GM19468 (cell line): Measurements from ENCODE around the gene SLC7A1.

ENCODE experiments used
- ATAC-seq: cut with Tn5 transposase; IDR thresholded peaks from one replicate; pipeline ENCODE4 v1.9.1; 2021; ENCODE audit warnings: mild to moderate bottlenecking, moderate library complexity, moderate number of reproducible peaks; ENCODE audit not compliant: unreplicated experiment; ENCODE audit errors: extremely low read depth

The SLC7A1 gene

DNA sequence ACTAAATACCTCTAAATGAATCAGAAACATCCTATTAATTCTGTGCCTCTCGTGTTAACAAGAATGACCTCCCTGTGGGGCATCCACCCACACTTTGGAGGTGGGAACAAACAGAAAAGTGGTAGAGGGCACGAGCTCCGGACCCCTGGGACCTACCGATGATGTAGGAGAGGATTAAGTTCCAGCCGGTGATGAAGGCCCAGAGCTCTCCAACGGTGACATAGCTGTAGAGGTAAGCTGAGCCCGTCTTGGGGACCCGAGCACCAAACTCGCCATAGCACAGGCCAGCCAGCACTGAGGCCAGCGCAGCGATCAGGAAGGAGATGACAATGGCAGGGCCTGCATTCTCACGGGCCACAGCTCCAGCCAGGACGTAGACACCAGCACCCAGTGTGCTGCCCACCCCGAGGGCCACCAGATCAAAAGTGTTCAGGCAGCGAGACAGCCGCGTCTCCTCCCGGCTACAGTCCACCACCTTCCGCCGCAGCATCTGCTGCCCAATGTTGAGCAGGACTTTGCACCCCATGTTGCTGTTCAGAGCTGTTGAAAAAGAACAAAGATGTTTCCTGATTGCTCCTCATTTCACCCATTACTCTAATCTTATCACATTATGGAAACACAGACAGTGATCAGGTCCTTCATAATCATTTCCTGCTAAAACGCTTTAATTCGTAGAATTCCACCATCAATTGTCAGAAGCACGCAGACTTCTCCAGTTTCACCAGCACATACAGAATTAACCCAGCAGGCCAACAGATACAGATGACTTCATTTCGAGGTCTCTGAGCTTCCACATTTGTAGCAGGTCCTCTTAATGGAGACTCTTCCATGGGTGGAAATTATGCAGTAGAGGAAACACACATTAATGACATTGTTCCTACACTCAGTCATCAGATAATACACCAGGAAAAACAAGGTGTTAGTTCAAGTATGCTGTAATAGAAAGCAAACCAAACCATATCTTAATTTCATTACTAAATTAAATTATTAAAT is 59.5 kb downstream of the SLC7A1 start:
- no peak for ATAC-seq

DNA sequence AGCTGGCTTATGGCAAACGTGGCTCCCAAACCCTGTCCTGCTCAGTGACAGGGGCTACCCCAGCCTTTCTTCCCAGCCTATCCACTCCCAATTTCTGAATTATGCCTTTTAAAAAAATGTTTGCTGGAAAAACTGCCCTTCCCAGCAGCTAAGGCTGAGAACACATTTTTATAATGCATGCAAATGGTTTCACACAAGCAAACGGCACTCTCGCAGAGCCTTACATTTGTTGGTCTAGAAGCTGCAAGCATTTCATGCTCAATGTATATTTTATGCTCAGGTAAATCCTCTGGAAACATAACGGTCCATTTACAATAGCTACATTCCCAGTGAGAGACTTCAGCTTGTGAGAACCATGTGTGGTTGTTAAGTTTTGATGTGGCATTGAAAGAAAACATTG is 61.4 kb downstream of the SLC7A1 start:
- ATAC-seq = no peak

DNA sequence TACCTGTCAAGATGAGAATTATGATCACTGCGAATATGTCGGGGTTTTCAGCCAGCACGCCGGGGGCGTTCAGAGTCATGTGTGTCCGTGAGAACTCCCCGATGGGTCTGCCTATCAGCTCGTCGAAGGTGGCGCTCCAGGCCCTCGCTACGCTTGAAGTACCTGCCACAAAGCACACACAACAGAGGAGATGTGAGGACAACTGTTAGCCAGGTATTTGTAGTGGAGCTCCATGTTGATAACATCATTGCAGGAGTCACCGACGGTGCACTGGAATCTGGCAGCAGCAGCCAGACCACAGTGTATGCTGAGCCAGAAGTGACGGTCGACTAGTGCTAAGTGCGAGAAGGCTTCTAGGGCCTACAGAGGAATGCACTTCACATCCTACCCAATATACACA is 62.7 kb downstream of the SLC7A1 start:
- ATAC-seq = no peak

DNA sequence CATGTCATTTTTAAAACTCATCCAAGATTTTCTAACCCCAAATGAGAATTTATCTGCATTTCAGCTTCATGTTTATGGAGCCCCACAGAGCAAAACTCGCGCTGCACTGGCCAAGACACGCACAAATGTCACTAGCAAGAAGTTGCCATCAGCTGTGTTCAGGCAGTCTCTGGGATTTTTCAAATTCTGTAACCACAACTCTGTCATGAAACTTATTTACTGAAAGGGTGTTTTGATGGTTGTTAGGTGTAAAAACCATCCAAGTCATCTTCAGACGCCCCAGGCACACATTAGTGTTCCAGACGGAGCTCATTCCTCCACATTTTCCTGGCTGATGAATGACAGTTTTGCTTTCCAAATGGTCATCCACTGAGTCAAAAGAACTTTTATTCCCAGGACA is 63.4 kb downstream of the SLC7A1 start:
- ATAC-seq = no peak

DNA sequence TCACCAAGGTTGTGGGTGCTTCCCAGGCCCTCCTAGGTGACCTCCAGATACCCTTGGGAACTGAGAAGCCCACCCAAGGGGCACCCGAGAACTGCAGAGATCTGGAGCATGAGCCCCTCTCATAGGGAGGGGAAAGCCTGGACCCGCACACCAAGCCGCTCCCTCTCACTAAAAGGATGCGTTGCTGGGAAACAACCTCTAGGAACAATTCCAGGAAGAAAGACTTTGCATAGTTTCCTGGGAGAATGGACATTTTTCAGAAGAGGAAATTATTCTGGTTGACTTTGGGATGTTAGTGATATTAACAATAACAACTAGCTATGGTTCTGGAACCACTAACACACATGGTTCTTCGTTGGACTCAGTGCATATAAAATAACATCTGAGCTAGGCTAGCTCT is 64.6 kb downstream of the SLC7A1 start:
- no peak for ATAC-seq

DNA sequence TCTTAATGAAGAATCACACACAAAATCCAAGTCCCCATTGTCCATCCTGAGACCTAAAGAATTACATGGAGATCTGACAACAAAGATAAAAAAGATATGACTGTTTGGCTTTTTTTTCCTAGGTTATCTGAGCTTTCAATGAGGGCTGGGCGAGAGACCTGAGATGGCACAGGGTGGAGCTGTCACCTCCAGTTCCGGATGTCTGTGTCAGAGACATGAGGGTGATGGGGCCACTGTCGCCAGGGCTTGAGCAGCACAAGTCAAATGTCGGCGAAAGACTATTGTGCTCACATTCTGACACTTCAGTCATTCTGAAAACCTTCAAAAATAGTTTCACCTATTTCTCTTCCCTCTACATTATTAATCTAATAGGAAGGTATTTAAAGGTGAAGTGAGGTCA is 65.7 kb downstream of the SLC7A1 start:
- no peak for ATAC-seq

DNA sequence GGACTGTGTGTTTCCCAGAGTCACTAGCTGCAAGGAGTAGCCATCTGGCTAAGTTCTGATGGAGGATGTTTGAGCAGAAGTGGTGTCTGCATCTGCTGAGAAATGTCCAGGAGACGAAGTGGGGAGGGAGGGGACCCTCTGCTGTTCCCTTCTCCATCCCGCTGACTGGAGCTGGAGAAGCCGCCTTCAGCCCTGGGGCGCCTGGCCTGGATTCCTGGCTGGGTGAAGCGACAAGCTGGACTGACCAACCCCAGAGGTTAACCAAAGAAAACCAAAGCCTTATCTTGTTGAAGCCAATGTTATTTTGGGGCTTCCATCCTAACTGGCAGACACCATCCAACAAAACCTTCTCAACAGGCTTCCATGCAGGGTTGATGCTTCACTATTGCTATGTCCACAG is 67.6 kb downstream of the SLC7A1 start:
- ATAC-seq = no peak

DNA sequence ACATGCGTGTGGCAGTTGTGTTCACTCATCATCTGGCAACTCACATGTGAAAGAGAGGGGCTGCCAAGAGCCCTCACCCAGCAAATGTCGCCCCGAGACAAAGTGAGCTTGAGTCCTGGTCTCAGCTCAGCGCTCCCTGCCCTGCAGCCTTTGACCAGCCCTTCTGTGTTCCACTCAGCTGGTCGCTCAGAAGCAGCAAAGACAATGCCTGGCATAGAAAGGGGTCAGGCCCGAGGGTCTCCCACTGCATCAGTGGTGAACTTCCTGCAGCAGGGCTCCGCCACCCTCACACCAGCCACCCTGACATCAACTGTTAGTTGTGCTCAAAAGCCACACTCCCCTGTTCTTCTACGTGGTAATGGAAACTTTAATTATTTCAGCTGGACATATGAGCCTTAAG is 68.0 kb downstream of the SLC7A1 start:
- no peak for ATAC-seq

DNA sequence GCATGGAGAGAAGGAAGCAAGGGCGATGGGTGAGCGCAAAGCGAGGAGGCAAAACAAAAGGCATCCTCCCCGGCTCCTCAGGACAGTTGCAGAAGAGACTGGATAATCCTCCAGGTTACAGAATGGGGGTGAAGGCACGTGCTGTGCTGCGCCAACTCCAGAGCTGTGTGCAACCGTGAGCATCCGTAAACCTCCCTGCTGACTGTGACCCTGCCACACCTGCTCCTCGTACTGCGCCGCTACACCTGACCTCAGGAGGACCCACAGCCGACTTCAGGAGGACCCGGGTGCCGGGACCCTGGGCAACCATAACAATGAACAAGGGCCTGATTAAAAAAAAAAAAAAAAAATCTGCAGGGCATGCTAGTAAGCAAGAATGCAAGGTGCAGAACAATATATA is 68.7 kb downstream of the SLC7A1 start:
- no peak for ATAC-seq

DNA sequence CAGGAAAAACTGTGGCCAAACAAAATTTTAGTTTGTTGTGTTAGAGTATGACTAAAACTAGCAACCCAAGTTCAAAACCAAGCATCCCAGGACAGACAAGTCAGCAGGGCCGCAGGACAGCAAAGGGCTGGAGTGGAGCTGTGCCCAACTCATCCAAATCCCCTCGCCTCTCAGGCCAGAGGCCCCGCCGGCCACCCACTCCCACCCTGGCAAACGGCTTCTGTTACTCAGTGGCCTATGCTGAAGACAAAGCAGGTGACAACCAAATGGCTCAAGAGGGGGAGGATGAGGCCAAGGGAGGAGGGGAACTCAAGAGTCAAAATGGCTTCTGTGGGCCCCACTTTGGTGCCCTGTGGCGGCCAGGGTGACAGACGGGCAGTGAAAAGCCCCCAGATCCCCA is 69.7 kb downstream of the SLC7A1 start:
- no peak for ATAC-seq

DNA sequence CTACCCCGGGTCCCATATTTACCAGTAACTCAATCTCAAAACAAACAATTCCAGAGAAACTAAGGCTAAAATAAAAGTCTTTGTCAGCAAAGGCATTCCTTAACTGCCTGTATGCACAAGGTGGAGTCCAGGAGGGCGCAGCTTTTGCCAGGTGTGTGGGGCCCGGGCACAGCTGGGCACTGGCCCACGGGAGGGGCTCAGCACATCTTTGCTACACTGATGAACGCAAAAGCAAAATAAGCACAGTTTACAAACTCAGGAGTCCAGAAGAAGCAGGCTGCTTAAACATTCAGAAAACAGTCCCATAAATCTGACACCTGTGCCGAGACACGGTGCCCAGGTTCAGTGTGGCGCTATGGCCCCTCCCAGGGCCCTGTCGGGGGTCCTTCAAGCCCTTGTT is 70.8 kb downstream of the SLC7A1 start:
- ATAC-seq = no peak

DNA sequence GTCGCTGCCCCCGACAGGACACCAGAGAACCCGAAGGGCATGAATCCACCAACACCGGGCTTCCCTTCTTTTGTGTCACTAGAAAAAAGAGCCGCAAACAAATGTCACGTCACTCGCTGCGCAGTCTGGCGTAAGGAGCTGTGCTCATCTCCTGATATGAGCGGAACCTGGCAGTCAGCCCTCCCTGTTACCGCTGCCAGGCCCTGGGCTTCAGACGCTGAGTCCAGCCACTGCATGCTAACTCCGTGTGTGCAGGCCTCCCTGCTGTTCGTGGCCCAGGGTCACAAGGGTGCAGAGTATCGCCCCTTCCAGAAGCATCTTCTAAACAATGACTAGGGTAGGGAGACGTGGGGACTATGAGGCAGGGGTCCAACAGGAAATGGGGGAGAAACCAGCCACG is 71.3 kb downstream of the SLC7A1 start:
- ATAC-seq = no peak

DNA sequence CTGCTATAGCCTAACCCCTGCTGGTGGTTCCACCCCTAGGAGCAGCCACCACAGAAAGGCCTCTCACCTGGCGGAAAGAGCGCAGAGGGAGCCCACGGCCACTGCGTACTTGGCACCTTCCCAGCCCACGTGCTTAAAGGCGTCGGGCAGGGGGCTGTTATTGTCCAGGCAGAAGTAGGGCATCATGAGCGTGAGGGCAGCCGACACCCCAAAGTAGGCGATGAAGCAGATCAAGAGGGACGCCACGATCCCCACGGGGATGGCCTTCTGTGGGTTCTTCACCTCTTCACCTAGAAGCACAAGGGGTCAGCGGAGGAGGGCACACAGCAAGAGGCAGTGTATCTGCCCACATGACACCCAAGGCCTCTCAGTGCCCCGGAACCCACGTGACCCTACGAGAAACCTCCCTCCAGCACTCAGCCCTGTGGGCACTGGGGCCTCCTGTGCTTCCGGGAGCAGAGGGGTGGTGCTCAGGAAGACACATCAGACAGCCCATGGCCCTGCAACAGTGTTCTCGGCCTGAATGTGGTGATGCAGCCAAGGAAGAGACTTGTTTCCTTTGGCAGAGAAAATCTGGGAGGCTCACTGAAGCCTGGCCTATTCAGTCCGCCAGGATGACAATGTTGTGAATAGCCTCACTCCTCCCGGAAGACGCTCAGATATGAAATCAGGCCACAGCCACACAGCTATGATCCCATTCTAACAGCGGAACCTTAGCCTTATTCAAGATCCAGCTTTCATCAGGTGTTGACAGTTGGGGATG is 72.1 kb downstream of the SLC7A1 start:
- no peak for ATAC-seq

DNA sequence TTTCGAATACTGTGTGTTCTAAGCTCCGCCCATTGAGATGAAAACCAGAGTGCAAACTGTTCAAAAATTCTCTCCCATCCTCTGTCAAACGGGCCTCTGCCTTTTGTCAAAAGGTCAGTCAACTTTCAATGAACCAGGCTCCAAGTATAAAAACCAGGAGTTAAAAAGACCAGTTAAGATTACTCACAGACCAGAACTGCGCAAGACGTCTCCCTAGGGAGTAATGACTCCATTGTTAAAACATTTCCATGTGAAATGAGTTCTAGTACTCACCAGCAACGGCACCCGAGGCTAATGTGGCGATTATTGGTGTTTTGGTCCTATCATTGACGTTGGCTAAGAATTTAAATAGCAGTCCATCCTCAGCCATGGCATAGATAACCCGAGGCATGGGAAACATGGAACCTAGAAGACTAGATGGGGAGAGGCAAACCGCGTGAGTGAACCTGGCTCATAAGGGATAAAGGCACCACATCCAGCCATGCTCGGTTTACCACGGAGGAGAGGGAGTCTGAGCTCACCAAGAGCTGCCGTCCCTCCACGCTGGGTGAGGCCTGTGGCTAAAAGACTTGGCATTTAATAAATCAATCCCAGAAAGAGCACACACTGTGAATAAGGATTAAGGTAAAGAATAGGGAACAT is 73.3 kb downstream of the SLC7A1 start:
- no peak for ATAC-seq

DNA sequence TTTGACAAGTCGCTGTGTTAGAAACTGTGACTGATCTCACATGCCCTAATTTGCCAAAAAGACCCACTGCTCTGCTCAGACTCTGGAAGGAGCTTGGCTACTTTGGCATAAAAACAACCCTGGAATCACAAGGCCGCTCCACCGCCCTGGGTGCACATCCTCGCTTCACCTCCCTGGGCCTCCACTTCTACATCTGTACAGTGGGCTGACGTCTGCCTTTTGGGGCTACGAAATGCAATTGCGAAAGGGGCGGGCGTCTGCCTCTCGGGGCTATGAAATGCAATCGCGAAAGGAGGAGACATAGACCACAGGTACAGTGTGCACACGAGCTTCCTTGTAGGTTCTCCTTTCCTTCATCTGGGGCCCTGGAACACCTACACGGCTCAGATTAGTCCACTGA is 74.2 kb downstream of the SLC7A1 start:
- ATAC-seq = no peak

DNA sequence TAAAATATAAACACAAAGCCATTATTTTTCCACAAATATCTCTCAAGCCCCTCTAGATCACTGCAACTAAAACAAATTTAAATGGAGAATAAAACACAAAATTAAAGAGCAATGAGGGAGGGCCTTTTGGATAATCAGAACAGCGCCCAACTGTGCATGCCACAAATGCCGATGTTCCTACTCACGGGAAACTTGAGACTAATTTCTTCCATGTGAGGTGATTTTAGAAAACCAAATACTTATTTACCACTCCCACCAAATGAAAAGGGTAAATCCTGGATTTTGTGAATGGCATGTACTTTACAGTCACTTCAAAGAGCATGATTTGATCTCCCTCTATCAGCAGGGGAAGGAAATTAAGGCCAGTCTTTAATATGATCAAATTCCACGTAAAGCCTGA is 74.8 kb downstream of the SLC7A1 start:
- no peak for ATAC-seq

DNA sequence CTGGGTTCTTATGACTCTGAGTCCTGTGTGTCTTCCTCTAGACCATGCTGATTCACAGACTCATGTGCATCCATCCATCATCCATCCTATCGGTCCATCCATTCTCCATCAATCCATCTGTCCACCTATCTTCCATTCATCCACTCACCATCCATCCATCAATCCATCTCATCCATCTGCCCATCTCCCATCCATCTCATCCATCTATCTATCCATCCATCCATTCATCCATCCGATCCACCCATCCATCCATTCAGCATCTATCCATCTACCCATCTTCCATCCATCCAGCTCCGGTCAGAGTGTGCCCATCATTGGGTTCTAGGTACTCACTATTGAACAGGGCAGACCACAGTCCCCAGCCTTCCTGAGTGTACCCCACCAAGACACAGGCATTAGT is 75.6 kb downstream of the SLC7A1 start:
- ATAC-seq = no peak

DNA sequence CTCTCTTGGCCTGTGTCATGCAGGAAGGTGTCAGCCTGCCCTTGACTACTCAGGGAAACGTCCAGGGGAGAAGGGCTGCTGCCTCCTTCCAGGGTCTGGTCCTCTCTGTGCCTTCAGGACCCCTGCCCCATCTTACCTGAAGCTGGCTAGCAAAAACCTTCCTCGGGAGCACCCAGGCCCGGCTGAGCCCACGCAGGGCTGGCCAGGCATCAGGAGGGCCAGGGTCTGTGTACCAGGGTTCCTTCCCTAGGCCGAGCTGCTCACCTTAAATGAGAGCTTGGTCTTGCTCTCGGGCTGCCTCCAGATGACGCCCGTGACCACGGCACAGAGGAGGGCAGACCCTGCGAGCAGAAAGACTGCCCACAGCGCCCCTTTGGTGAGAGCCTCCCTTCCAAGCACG is 78.6 kb downstream of the SLC7A1 start:
- no peak for ATAC-seq

DNA sequence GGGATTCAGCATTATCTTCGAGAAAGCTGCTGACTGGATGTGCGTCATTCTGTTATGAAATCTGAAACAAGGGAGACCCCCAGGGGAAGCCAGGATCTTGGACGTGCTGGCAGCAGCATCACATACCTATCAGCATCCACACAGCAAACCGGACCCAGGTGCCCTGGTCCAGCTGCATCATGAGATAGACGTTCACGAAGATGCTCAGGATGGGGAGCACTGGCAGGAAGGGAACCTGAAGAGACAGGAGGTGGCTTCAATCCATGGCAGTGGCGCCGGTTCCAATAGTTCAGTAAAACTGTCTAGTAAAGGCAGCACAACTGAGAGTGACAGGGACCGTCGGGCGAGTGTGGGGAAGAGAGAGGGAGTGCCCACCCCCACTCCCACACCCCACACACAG is 79.5 kb downstream of the SLC7A1 start:
- ATAC-seq = no peak

DNA sequence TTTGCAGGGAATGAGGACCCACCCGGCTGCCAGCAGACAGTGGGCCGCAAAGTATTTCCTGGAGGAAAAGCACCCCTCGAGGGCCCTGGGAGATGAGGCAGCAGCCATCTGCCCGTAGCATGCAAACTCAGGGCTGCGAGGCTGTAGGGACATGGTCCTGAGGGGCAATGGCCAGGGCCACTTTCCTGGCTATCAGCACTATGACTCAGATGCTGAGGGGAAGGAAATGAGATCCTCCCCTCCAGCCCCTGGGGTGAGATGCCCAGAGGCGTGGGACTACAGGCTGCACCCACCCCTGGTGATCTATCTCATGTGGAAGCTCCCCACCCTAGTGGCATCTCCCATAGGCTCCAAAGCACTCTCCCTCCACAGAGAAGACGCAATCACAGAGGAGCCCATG is 80.1 kb downstream of the SLC7A1 start:
- ATAC-seq = no peak

DNA sequence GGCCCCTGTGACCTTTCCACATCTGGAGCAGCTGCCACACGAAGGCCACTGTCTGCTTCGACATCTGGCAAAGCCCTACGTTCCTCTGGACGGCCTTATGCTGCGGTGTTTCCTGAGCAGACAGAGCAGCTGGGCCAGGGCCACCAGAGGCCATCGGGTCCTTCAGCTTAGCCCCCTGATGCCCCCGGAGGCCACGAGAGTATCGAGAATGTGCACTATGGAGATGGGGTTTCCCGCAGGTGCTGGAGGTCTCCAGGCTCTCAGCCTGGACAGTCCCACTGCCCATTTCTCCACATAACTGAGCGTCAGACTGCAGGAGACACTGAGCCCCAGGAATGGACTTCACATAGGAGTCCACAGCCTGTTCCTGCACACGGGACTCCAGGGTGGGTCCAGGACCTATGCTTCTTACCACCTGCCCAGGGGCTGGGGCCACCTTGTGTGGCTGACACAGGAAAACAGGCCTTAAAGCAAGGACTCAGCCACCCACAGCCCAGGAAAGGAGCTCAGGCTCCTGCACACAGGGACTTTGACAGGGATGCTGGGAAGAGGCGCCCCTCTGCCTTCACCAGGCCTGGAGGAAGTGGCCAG is 80.7 kb downstream of the SLC7A1 start:
- ATAC-seq = no peak
